ENCODE results near the gene TOB2.

The TOB2 gene

DNA sequence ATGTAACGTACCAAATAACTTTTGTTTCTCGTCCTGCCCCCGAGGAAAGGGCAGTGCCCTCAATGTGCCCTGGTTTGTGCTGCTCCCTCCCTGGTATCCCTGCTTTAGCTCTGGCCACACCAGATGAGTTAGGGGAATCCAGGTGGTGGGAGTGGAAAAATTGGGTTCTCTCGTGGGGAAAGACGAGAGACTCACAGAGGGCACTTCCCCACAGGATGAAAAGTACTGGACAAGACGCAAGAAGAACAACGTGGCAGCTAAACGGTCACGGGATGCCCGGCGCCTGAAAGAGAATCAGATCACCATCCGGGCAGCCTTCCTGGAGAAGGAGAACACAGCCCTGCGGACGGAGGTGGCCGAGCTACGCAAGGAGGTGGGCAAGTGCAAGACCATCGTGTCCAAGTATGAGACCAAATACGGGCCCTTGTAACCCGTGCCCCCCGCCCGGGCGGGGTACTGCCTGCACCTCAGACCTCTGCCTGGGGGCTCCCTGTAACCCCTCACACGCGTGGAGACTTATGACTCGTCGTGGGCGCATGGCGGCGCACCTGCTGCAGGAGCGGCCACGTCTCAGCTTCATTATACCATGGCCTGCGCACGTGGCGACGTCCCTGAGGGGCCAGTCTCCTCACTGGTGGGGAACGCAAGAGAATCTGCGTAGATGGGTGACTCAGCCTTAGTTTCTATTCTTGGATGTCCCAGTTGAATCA lies 50.9 kb downstream of the TOB2 start:
- TF ChIP-seq, protein P1, sequence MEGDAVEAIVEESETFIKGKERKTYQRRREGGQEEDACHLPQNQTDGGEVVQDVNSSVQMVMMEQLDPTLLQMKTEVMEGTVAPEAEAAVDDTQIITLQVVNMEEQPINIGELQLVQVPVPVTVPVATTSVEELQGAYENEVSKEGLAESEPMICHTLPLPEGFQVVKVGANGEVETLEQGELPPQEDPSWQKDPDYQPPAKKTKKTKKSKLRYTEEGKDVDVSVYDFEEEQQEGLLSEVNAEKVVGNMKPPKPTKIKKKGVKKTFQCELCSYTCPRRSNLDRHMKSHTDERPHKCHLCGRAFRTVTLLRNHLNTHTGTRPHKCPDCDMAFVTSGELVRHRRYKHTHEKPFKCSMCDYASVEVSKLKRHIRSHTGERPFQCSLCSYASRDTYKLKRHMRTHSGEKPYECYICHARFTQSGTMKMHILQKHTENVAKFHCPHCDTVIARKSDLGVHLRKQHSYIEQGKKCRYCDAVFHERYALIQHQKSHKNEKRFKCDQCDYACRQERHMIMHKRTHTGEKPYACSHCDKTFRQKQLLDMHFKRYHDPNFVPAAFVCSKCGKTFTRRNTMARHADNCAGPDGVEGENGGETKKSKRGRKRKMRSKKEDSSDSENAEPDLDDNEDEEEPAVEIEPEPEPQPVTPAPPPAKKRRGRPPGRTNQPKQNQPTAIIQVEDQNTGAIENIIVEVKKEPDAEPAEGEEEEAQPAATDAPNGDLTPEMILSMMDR (IDR thresholded peaks at IDR 0.05): no peak

GRCh38 chr22:41394012-41394356 lies 52.6 kb downstream of the TOB2 start:
- TF ChIP-seq, protein P1 (IDR thresholded peaks at IDR 0.05): no peak

- TF ChIP-seq, protein P1 (IDR thresholded peaks at IDR 0.05): no peak
Measured at GRCh38 chr22:41387341-41387740, 59.3 kb downstream of the TOB2 start.

- TF ChIP-seq, protein P1 (IDR thresholded peaks at IDR 0.05): no peak
Measured at GRCh38 chr22:41384128-41384527, 62.5 kb downstream of the TOB2 start.
